GM19395 (cell line): ENCODE data around the gene EML4.

Experiments used
- ATAC-seq: cut with Tn5 transposase; IDR thresholded peaks from one replicate; pipeline ENCODE4 v1.9.1; 2021; ENCODE audit warnings: mild to moderate bottlenecking, moderate library complexity; ENCODE audit not compliant: unreplicated experiment

The EML4 gene

GRCh38 chr2:42218712-42219111, 49.6 kb downstream of the EML4 start:
- ATAC-seq: no peak

GRCh38 chr2:42219160-42219559, 50.0 kb downstream of the EML4 start:
- ATAC-seq: no peak

- no peak for ATAC-seq
These were observed 51.4 kb downstream of the EML4 start for GRCh38 chr2:42220566-42220965.

GRCh38 chr2:42223067-42223854, 54.1 kb downstream of the EML4 start:
- ATAC-seq: no peak

- ATAC-seq: no peak
These were observed 54.7 kb downstream of the EML4 start for GRCh38 chr2:42223855-42224268.

GRCh38 chr2:42224422-42225067, 55.4 kb downstream of the EML4 start:
- no peak for ATAC-seq

GRCh38 chr2:42225573-42225972, 56.4 kb downstream of the EML4 start:
- no peak for ATAC-seq

- no peak for ATAC-seq
These were observed 58.3 kb downstream of the EML4 start for GRCh38 chr2:42227491-42227890.

- no peak for ATAC-seq
These were observed 58.9 kb downstream of the EML4 start for GRCh38 chr2:42228101-42228500.

- ATAC-seq: no peak
These were observed 60.8 kb downstream of the EML4 start for GRCh38 chr2:42229949-42230348.

- no peak for ATAC-seq
These were observed 61.7 kb downstream of the EML4 start for GRCh38 chr2:42230891-42231290.

GRCh38 chr2:42232024-42232423, 62.9 kb downstream of the EML4 start:
- ATAC-seq: no peak

- no peak for ATAC-seq
These were observed 64.9 kb downstream of the EML4 start for GRCh38 chr2:42233976-42234441.

- ATAC-seq: no peak
These were observed 67.8 kb downstream of the EML4 start for GRCh38 chr2:42236911-42237310.

- ATAC-seq: peak; percentile 78
These were observed 69.6 kb downstream of the EML4 start for GRCh38 chr2:42238644-42239288.

GRCh38 chr2:42239289-42239661, 70.1 kb downstream of the EML4 start:
- ATAC-seq: no peak

GRCh38 chr2:42239811-42240210, 70.7 kb downstream of the EML4 start:
- no peak for ATAC-seq

GRCh38 chr2:42241517-42241916, 72.4 kb downstream of the EML4 start:
- ATAC-seq: no peak

- ATAC-seq: no peak
These were observed 74.1 kb downstream of the EML4 start for GRCh38 chr2:42243297-42243696.

- no peak for ATAC-seq
These were observed 75.4 kb downstream of the EML4 start for GRCh38 chr2:42244520-42244919.

- no peak for ATAC-seq
These were observed 76.2 kb downstream of the EML4 start for GRCh38 chr2:42245396-42245795.

- ATAC-seq: no peak
These were observed 77.4 kb downstream of the EML4 start for GRCh38 chr2:42246562-42246961.
